ENCODE measurements around the gene CCDC144A.
"Not testable (repeated sequence)": the region's sequence is repeated elsewhere in the genome, so short reads cannot be mapped to it uniquely, and the experiment has no call there.

Gene CCDC144A, protein sequence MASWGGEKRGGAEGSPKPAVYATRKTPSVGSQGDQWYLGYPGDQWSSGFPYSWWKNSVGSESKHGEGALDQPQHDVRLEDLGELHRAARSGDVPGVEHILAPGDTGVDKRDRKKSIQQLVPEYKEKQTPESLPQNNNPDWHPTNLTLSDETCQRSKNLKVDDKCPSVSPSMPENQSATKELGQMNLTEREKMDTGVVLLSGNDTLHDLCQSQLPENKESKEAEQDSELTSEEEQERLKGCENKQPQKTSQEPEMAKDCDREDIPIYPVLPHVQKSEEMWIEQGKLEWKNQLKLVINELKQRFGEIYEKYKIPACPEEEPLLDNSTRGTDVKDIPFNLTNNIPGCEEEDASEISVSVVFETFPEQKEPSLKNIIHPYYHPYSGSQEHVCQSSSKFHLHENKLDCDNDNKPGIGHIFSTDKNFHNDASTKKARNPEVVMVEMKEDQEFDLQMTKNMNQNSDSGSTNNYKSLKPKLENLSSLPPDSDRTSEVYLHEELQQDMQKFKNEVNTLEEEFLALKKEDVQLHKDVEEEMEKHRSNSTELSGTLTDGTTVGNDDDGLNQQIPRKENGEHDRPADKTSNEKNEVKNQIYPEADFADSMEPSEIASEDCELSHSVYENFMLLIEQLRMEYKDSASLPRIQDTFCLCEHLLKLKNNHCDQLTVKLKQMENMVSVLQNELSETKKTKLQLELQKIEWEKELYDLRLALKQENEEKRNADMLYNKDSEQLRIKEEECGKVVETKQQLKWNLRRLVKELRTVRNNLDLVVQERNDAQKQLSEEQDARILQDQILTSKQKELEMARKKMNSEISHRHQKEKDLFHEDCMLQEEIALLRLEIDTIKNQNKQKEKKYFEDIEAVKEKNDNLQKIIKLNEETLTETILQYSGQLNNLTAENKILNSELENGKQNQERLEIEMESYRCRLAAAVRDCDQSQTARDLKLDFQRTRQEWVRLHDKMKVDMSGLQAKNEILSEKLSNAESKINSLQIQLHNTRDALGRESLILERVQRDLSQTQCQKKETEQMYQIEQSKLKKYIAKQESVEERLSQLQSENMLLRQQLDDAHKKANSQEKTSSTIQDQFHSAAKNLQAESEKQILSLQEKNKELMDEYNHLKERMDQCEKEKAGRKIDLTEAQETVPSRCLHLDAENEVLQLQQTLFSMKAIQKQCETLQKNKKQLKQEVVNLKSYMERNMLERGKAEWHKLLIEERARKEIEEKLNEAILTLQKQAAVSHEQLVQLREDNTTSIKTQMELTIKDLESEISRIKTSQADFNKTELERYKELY (N-terminal part only)

DNA sequence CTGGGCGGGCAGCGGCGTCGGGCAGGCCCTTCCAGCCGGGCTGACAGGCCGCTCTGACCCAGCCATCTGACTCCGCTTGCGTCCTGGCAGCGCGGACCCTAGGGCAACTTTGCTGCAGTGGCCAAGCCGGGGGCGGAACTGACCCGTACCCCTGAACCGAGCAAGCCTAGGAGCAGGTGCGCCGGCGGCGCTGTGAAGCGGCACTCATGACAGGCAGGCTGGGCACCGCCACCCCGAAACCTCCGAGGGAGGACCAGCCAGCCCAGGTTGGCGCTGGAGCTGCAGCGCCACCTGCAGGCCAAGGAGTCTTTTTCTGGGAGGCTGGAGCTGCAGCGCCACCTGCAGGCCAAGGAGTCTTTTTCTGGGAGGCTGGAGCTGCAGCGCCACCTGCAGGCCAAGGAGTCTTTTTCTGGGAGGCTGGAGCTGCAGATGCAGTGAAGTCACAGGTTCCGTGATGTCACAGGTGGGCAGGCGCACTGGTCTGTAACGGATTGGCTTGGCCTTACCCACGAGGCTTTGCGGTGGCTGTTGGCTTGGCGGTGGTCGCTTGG lies at the start of gene CCDC144A:
Gene CCDC144A (plus strand): TSS at position 511 of the 551 bp plus-strand sequence. CDS start 160 bp downstream, outside the sequence.
- not testable (repeated sequence) for DNase-seq

DNA sequence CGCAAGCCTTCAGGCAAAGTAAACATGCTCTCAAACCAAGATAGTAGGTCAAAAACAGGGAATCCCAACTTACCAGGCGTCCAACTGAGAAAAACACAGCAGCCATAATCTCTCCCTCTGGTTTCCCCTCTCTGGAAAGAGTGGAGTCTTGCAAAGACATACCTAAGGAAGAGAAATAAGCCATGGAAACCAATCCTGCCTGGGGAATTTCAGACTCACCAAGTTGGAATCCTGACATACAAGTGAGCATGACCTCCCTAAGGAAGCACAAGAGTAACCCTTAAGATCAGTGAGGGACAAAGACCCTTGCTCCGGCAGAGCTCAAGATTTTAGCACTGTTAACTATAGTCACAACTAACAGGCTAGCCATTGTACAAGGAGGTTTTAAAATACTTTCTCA lies 40.5 kb upstream of the CCDC144A start:
- DNase-seq: no peak

DNA sequence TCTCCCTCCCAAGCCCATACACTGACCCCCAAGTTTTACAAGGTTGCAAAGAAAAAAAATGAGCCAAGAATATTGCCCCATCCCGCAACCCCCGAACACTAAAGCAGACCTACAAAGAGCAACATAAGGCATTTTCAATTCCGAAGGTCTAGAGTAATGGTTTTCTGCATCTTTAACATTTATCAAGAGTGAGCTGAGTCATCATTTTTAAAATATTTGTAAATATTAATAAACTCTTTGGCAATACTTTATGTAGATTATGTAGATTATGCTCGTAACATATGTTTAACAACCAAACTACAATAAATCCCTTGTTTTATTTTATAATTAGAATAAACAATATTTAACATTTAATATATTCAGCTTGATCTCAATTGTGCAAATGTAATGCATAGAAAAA lies 37.8 kb upstream of the CCDC144A start:
- DNase-seq: no peak

DNA sequence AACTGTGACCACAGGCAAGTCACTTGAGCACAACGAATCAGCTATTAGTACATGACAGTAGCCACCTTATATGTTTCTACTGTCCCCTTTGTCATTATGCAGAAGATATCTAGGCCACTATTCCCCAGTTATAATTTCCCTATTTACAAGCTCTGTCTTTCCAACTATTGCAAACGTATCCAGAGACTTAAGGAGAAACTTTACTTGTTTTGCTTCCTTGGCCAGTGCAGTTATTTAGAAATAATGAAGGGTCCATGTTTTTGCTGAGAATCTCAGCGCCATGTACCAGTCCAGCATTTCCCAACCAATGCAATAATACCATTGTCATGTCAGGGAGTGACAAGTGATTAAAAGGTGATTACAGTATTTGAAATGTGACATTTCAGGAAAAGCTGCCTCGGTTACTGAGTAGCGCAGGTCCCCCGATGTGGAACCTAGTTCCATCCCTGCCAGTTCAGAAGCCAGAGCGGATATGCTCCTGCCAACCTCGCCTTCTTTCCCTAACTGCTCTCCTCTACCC lies 37.1 kb upstream of the CCDC144A start:
- DNase-seq: no peak

DNA sequence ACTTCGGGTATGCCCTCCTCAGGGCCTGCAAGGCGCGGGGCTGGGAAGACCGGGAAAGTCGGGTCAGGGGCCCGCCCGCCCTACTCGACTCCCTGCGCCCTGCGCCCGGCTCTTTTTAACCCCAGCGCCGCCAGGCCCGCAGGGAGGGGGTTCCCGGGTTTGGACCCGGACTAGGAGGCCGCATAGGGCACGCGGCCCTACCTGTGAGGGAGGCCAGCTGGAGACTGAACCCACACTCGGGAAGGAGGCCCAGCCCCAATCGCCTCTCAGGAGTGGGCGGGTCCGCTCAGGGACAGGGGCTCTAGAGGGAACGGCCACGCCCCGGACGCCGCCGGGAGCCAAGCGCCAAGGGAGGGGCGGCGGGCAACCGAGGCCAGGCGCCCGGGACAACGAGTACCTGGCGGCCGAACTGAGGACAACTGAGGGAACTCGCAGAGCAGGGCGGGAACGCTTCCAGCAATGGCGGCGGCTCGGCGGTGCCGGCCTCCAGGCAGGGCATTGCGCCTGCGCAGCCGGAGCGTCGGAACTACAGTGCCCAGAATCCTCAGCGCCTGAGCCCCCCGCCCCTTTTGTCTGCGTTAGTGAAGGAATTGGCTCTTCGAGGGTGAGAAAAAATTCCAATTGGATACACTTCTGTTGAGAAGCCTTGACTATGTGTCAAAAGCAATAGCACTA lies 36.5 kb upstream of the CCDC144A start, which contains the start of gene ZNF624:
Gene ZNF624 (minus strand): TSS at position 484 of the 675 bp plus-strand sequence.
- peak; percentile 60 to 69 for DNase-seq

DNA sequence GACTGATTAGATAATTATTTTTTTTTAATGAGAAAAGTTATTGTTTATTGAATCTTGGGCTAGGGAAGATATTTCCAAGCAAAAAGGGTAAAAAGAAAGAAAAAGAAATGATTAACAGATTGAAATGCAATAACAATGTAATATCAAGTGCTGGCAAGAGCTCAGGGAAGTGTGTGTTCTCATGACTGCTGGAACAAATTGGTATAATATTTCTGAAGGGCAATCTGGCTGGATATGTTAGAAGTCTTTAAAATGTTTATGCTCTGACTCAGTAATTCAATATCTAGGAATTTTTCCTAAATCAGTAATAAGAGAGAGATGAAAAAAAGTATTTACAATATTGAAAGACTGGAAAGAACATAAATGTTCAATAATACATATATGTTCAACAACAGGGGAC lies 28.8 kb upstream of the CCDC144A start:
- DNase-seq: no peak

DNA sequence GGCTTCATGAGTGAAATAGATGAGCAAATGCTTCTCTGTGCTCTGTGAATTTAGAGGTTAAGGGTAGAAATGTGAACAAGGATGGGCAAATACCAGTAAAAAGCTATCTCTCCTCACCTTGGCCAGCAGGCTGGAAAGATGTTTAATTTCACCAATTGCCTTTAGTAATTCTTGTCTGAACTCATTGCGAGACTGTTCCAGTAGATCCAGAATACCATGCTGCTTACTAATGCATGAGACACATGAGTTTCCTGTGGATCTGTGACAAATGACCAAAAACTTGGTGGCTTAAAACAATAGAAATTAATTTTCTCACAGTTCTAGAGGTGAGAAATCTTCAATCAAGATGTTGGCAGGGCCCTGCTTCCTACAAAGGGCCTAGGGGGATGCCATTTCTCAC lies 27.1 kb upstream of the CCDC144A start:
- no peak for DNase-seq

DNA sequence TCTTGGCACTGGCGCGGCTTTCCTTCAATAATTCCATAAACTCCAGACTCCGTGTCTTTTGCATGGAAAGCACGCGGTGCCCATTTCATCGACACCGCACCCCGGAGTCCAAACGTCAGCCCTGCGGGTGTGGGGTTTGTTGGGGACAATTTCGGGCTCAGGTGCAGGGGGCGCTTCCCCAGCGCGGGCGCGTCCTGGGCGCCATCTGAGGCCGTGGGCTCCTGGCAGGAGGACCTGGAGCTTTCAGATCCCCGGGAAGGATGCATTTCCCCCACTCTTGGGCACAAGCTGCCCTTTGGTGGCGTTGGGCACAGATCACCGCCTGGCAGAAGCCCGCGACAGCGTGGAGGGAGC lies 23.5 kb upstream of the CCDC144A start:
- DNase-seq: not testable (repeated sequence)

DNA sequence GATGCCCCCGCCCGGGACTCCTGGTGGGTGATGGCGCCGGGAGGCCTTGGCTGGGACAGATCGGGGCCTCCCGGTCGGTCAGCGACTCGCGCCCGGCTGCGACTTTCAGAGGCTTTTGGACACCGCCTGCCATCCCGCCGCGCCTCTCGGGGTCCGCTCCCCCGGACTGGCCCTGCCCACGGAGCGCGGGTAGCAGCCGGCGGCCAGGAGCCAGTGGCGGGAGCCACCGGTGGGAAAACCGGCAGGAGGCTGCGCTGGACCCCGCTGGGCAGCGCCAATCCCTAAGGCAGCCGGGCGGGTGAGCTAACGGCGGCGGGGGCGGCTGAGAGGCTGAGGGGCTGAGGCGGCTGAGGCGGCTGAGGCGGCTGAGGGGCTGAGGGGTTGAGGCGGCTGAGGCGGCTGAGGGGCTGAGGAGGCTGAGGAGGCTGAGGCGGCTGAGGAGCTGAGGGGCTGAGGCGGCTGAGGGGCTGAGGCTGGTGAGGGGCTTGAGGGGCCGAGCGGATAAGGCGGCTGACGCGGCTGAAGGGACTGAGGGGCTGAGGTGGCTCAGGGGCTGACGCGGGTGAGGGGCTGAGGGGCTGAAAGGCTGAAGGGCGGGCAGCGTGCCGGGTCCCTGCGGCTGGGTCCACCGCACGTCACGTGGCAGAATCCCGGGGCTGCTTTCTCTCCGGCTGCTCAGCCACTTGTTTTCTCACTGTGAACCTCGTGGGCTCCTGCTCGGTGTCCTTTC lies 23.0 kb upstream of the CCDC144A start:
- DNase-seq: not testable (repeated sequence)

DNA sequence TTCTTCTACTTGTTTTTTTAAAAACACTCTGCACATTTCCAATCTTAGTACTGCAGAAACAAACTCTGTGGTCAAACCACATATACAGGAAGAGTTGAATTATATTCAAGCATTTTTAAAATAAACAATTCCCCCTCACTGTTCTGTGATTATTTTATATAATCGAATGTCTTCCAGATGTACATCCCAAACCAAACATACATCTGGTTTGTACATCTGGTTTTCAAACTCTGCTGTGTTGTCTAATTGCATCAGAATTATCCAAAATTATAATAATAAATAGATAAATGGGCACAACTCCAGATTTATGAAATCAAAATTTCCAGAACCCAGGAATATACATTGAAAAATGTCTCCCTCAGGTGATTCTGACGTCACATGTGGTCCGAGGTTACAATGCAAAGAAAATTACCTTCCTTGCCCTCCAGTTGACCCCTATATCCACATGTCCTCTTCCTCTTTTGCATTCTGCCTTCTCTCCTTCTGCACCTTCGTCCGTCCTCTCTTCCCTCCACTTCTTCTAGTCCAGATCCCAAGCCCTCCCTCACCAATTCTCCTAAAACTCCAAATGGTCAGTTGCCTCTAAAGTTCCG lies 13.3 kb upstream of the CCDC144A start:
- no peak for DNase-seq

DNA sequence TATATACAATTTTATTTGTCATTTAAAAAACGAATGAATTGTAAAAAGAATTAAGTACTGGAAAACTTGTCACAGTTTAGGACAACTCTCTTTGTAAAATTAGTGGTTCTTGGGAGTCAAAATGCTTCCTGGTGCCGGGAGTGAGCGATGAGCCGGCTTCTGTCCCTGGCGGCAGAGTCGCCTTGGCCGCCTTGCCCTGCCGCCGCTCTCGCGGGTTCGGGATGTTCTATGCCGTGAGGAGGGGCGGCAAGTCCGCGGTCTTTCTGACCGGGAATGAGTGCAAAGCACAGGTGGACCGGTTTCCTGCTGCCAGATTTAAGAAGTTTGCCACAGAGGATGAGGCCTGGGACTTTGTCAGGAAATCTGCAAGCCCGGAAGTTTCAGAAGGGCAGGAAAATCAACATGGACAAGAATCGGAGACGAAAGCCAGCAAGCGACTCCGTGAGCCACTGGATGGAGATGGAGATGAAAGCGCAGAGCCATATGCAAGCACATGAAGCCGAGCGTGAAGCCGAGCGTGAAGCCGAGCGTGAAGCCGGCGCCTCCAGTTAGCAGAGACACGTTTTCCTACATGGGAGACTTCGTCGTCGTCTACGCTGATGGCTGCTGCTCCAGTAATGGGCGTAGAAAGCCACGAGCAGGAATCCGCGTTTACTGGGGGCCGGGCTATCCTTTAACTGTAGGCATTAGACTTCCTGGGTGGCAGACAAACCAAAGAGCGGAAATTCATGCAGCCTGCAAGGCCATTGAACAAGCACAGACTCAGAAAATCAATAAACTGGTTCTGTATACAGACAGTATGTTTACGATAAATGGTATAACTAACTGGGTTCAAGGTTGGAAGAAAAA lies 6.5 kb upstream of the CCDC144A start:
- not testable (repeated sequence) for DNase-seq

DNA sequence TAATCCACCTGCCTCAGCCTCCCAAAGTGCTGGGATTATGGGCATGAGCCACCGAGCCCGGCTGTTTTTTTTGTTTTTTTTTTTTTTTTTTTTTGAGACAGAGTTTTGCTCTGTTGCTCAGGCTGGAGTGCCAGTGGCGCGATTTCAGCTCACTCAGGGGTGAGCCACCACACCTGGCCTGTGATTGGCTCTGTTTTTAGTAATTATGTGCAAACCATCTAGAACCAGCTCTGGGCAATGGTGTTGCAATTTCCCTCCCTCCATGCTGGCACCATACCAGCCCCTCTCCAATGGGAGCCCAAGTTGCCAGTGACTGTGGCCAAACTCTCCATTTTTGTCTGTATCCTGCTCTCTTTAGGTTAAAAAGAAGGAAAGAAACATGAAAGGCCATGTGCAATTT lies 4.0 kb upstream of the CCDC144A start:
- not testable (repeated sequence) for DNase-seq

DNA sequence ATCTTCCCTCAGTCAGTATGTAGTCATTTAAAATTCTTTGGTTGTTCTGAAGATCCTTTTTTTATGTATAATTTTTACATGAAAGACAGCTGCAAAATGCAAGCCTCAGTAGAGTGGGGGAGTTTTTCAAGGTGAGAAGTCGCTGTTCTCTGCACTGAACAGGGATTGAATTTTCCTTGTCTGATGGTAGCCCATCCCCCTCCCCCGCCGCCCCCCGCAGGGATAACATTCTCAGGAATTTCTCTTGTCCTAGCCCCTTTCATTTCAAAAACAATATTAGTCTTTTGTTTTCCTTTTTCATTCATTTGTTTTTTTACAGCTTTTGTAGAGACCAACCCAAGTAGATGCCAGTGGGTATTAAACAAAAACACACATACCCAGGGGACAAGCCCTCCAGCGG lies 2.9 kb upstream of the CCDC144A start:
- DNase-seq: not testable (repeated sequence)

DNA sequence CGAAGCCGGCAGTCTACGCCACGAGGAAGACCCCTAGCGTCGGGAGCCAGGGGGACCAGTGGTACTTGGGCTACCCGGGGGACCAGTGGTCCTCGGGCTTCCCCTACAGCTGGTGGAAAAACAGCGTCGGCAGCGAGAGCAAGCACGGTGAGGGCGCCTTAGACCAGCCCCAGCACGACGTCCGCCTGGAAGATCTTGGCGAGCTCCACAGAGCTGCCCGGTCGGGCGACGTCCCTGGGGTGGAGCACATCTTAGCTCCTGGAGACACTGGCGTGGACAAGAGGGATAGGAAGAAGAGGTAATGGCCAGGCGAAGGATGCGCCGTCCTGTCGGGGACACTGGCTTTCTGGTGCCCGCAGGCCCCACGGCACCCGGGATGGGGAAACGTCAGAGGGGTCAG lies 406 bp downstream of the CCDC144A start:
- DNase-seq: not testable (repeated sequence)

DNA sequence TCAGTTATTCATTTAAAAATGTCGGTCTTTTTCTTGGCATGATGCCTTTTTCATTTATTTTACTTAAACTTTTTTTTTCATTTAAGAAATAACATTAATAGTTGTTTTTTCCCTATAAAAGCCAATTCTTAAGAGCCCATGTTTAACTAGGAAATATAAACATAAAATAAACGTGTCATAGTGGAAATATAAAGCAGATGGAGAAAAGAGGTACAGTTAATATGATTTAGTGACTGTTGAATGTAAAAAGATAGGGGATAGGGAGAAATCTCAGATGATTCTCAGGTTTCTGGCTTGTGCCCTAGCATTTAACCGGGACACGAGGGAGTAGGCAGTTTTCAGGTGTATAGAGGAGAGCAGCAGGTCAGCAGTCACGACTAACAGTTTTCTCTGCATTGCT lies 7.6 kb downstream of the CCDC144A start:
- DNase-seq: not testable (repeated sequence)

DNA sequence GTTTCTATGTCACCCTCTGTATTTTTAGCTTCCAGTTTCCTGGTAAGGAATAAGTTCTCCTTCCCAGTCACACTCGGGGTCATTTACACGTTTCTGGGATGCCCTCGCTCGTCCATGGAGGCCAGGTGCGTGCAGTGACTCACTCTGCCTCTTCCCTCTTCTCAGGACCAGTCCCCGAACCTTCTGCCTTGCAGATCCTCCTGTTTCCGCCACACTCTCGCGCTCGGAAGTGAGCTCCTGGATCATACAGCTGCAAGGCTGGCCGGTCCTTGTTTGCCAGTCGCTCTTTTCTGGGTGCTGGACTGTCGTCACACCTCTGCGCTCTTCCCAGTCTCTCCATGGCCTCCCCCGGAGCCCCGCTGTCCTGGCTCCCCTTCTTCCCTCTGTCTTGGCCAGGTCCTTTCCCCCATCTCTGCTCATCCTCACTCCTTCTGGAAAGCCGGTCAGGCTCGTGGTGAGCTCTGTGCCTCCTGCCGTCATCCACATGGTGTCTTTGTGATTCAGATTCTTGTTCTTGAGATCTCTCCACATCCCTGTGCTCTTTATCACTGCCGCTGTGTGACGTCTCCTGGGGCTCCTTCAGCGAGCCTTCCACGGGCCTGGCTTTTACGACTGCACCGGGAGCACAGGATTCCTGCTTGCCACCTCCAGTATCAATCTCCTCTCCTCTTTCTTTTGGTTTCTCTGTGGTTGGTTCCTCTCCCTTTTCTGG lies 55.6 kb downstream of the CCDC144A start:
- not testable (repeated sequence) for DNase-seq

DNA sequence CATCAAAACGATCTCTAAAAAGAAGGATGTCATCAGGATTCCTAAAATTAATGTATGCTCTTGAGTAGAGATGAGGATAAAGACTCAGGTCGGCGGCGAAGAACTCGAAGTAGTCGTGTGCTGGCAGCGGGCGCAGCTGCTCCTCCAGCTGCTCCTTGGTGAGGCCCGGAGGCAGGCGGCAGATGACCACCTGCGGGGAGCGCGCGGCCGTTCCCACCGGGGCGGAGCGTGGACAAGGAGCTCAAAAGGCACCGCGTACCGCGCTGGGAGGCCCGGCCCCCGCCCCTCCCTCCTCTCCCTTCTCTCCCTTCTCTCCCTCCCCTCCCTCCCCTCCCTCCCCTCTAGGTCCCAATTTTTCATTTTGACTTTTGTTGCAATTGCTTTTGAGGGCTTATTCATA lies 56.5 kb downstream of the CCDC144A start:
- DNase-seq: not testable (repeated sequence)

DNA sequence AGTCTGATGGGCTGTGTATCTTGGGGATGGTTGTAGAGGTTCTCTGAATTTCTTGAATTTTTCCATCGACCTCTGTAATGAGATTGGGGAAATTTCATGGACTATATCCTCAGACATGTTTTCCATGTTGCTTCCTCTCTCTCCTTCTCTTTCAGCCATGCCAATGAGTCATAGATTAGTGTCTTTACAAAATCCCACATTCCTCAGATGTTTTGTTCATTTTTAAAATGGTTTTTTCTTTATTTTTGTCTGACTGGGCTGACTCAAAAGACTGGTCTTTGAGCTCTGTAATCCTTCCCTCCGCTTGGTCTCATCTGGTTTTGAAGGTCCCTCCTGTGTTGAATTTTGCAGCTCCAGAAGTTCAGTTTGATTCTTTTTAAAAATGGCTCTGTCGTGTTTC lies 60.5 kb downstream of the CCDC144A start:
- not testable (repeated sequence) for DNase-seq

Measured in Kasumi-1 (cell line).